Measurements from ENCODE around the gene PKDCC. TPM values are rescaled to one million over a fixed set of nuclear protein-coding genes. Genes with fewer than 3 reads are reported as not detected.

The PKDCC gene
- total and polyA plus RNA-seq, 2 of the 13 experiments (the other 11 are each of a cell fraction or from before 2014, with no cell fraction given), result 52.6 to 58.8 TPM

DNA sequence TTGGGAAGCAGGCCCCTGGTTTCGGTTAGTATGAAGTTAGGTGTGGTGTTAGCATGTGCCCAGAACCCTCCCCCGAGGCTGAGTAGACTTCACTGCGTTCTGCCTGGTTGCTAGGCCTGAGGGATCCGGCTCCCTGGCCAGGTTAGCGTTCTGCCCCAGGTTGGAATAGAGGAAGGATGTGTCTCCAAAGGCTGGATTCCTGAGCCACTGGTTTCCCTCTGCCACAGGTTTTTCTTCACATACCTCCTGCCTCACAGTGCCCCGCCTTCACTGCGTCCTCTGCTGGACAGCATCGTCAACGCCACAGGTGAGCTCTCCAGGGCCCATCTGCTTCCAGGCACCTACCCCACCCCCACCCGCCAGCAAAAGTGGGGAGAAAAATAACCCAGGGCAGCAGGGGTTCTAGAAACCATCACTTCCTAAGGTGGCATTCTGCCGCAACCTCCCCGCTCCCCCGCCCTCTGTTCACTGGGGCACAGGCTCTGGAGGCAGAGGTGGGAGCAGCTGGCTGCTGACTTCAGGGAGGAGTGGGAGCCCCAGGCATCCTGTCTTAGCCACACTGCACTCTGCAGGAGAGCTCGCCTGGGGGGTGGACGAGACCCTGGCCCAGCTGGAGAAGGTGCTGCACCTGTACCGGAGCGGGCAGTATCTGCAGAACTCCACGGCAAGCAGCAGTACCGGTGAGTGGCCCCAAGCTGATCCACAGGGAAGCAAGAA is 7.1 kb downstream of the PKDCC start (continued):
- TF ChIP-seq, protein P1, sequence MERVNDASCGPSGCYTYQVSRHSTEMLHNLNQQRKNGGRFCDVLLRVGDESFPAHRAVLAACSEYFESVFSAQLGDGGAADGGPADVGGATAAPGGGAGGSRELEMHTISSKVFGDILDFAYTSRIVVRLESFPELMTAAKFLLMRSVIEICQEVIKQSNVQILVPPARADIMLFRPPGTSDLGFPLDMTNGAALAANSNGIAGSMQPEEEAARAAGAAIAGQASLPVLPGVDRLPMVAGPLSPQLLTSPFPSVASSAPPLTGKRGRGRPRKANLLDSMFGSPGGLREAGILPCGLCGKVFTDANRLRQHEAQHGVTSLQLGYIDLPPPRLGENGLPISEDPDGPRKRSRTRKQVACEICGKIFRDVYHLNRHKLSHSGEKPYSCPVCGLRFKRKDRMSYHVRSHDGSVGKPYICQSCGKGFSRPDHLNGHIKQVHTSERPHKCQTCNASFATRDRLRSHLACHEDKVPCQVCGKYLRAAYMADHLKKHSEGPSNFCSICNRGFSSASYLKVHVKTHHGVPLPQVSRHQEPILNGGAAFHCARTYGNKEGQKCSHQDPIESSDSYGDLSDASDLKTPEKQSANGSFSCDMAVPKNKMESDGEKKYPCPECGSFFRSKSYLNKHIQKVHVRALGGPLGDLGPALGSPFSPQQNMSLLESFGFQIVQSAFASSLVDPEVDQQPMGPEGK (CRISPR knock-in tag; IDR thresholded peaks at IDR 0.05), result no peak

DNA sequence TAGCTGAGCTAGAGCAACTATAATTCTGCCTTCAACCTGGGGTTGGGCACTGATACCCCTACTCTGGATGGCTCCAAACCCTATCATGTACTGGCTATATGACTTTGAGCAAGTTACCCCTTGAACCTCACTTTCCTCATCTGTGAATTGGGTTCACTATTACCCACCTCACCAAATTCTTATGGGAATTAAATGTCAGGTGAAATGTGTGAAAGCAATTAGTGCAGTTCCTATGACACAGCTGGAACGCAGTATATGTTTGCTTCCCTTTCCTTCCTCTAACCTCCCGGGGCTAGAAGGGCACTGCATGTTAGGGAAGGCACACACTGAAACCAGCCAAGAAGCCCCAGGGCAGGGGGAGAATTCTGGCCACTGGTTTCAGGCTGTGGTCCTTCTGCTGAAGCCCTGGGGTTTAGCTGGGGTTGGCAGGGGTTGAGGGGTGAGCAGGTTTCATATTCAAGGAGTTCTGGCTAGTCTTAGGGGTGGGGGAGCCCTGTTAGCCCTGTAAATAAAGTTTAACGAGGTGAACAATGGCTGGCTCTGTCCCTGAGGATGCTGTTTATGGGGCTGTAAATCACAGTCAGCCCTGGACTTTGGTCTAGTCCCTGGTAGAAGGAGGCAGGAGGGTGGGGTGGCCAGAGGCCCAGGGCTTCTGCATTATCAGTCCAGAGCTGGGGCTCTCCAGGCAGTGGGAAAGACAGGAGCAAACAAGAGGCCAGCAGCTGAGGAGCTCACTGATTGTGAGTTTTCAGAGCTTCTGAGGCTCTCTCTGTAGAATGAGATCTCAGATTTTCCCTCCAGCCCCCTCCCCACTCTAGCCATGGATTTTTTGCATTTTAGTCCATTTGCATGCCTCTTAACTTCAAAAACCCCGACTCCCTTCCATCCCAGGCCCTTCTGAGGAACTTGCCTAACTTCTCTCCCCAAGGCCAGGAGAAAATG is 8.0 kb downstream of the PKDCC start:
- DNase-seq (ENCODE audit: low spot score), result peak; percentile 98
- TF ChIP-seq CEBPG (CRISPR knock-in tag; IDR thresholded peaks at IDR 0.05) (0 out of 2 replicates have a peak, but pooled peaks have one; percentile 24), ZNF232 (CRISPR knock-in tag; IDR thresholded peaks at IDR 0.05; ENCODE audit: borderline replicate concordance) (no peak; the same call in 1 of the 2 replicates), MED13 (CRISPR knock-in tag; IDR thresholded peaks at IDR 0.05) (0 out of 2 replicates have a peak, but pooled peaks have one; percentile 66), ZNF850 (CRISPR knock-in tag; conservative IDR thresholded peaks at IDR 0.05) (no peak), YEATS4 (CRISPR knock-in tag; IDR thresholded peaks at IDR 0.05; ENCODE audit: borderline replicate concordance) (no peak; the same call in 1 of the 2 replicates), ZNF879 (CRISPR knock-in tag; IDR thresholded peaks at IDR 0.05) (no peak), ZNF772 (CRISPR knock-in tag; IDR thresholded peaks at IDR 0.05) (0 out of 2 replicates have a peak, but pooled peaks have one; percentile 38), GFI1 (CRISPR knock-in tag; IDR thresholded peaks at IDR 0.05; ENCODE audit: borderline replicate concordance) (peak; percentile 100), ZSCAN21 (CRISPR knock-in tag; IDR thresholded peaks at IDR 0.05; ENCODE audit: borderline replicate concordance) (0 out of 2 replicates have a peak, but pooled peaks have one; percentile 23), MBD4 (IDR thresholded peaks at IDR 0.05; ENCODE audit: borderline replicate concordance, low read length) (no peak)
- TF ChIP-seq, protein P2, sequence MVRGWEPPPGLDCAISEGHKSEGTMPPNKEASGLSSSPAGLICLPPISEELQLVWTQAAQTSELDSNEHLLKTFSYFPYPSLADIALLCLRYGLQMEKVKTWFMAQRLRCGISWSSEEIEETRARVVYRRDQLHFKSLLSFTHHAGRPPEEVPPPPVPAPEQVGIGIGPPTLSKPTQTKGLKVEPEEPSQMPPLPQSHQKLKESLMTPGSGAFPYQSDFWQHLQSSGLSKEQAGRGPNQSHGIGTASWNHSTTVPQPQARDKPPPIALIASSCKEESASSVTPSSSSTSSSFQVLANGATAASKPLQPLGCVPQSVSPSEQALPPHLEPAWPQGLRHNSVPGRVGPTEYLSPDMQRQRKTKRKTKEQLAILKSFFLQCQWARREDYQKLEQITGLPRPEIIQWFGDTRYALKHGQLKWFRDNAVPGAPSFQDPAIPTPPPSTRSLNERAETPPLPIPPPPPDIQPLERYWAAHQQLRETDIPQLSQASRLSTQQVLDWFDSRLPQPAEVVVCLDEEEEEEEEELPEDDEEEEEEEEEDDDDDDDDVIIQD (CRISPR knock-in tag; IDR thresholded peaks at IDR 0.05; ENCODE audit: low read depth), result peak; percentile 68
- TF ChIP-seq, protein P3, sequence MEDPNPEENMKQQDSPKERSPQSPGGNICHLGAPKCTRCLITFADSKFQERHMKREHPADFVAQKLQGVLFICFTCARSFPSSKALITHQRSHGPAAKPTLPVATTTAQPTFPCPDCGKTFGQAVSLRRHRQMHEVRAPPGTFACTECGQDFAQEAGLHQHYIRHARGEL (CRISPR knock-in tag; IDR thresholded peaks at IDR 0.05), result no peak
- TF ChIP-seq, protein P4, sequence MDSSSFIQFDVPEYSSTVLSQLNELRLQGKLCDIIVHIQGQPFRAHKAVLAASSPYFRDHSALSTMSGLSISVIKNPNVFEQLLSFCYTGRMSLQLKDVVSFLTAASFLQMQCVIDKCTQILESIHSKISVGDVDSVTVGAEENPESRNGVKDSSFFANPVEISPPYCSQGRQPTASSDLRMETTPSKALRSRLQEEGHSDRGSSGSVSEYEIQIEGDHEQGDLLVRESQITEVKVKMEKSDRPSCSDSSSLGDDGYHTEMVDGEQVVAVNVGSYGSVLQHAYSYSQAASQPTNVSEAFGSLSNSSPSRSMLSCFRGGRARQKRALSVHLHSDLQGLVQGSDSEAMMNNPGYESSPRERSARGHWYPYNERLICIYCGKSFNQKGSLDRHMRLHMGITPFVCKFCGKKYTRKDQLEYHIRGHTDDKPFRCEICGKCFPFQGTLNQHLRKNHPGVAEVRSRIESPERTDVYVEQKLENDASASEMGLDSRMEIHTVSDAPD (CRISPR knock-in tag; IDR thresholded peaks at IDR 0.05), result peak; percentile 68; the same call in 1 of the 2 replicates

More for the DNA sequence above, 8.0 kb downstream of the PKDCC start:
- Histone ChIP-seq H3K9ac (ENCODE audit: insufficient read depth, low read depth, low read length) (peak overlapping the region; percentile 16), H3K79me2 (ENCODE audit: insufficient read depth, low read length) (peaks cover 10% of the 10 kb centered on the region), H3K36me3 (replicated peaks in 1 of 2; ENCODE audit: control insufficient read depth in 1 of 2, insufficient read depth in 2 of 2, low read length in 2 of 2) (peaks cover 24 to 26% of the 10 kb centered on the region in 2 experiments), H3K27ac (ENCODE audit: extremely low read length, insufficient read depth, low read length) (peak overlapping the region; percentile 72), H3K4me3 (replicated peaks in 1 of 3; ENCODE audit: insufficient read depth in 1 of 3, low read depth in 2 of 3, low read length in 3 of 3) (peak overlapping the region in 2 of 3 experiments; percentile 4 to 41; a peak in 3 of 6 replicates), H3K27me3 (ENCODE audit: control insufficient read depth in 1 of 2, insufficient read depth in 2 of 2, low read length in 2 of 2) (no peaks in the 10 kb centered on the region), H3K4me1 (ENCODE audit: insufficient read depth, low read length) (peaks cover 83% of the 10 kb centered on the region), H4K20me1 (ENCODE audit: insufficient read depth, low read length) (no peaks in the 10 kb centered on the region), H3K4me2 (ENCODE audit: low read depth, low read length) (peak overlapping the region; percentile 68), H3K9me3 (ENCODE audit: low read length) (no peaks in the 10 kb centered on the region), H2AFZ (ENCODE audit: low read length) (no peak overlapping the region)
- CTCF ChIA-PET (ENCODE audit: low intra/inter-chr PET ratio, low total read pairs), result interaction anchor here (1.1 to 1.4 kb wide), 2 partner anchors 18 to 31 kb away, joined by 3 to 7 read pairs; no protein-coding TSS in a partner anchor
- WGBS (ENCODE audit: low lambda C conversion rate), result 20% methylated on average over 4 of the region's 4 CpGs
- intact Hi-C loops (cut with micrococcal nuclease; ENCODE audit: unreplicated experiment), result loop anchor here (1.0 to 2.0 kb wide), 2 partner anchors 9 to 31 kb away; no protein-coding TSS in a partner anchor
- in situ Hi-C loops (cut with HindIII; ENCODE audit: extremely low pct_ligation_motif_present, low pct_unique_long_range_greater_than_20kb), result no loop called here
- peak; percentile 83 for ATAC-seq
- peak; percentile 98 for FAIRE-seq
- BruUV-seq (replicated peaks), result no TSS peak
- POLR2A ChIA-PET, result interaction anchor here (0.9 to 11.8 kb wide), 26 partner anchors 7 to 228 kb away, joined by 3 to 203 read pairs (median 5); partner anchors contain the start of gene PKDCC

Measured in HepG2 (cell line).